Measurements from ENCODE around the gene PERM1.

- TF ChIP-seq EZH2 (IDR thresholded peaks at IDR 0.05; ENCODE audit: borderline replicate concordance, insufficient read depth, low read depth, low read length, poor library complexity, severe bottlenecking) (no peak), CTCF (IDR thresholded peaks at IDR 0.05) (no peak)
Measured at GRCh38 chr1:1027791-1028190, 45.9 kb upstream of the PERM1 start.
